Measurements from ENCODE around the gene SYNGR1. TPM values are rescaled to one million over a fixed set of nuclear protein-coding genes. Genes with fewer than 3 reads are reported as not detected.

Gene SYNGR1
- total and polyA plus RNA-seq, 2 donors (not counting 1 experiment from before 2014, with no cell fraction given): 9.4 to 31.9 TPM

DNA sequence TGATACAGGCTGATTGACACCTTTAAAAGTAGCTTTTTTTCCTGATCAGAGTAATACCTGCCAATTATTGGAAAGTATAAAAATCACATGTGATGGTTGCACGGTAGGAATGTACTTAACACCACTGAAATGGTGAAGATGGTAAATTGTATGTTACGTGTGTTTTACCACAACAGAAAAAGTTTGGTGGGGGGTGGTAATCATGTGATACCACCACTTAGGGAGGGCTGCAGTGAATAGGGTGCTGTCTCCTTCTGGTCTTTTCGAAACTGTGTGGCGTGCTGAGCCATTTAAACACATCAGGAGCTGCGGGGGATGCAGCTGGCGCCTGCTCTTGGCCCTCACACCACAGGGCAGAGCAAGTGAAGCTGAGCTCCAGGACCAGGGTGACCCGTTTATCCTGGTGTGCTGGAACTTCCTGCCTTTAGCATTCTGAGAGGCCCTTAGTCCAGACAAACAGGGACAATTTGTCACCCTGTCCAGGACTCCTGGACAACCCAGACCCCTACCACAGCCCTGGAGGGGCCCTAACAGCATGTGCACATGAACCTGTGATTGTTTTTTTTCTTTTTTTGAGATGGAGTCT is 2.6 kb downstream of the SYNGR1 start:
- TF ChIP-seq EZH2 (IDR thresholded peaks at IDR 0.05; ENCODE audit: borderline replicate concordance, insufficient read depth, low read depth, low read length, poor library complexity, severe bottlenecking): no peak
- no peak for TF ChIP-seq CTCF (IDR thresholded peaks at IDR 0.05)
- Mint-ChIP-seq H3K9me3 (ENCODE audit: insufficient read depth) (no peaks in the 10 kb centered on the region), H3K4me1 (peaks cover 35% of the 10 kb centered on the region), H3K27ac (peak overlapping the region; percentile 92), H3K27me3 (no peaks in the 10 kb centered on the region), H3K4me3 (peak overlapping the region; percentile 79)
- no peak overlapping the region for H2AFZ ChIP-seq (ENCODE audit: insufficient read depth, low read depth, low read length, poor library complexity, severe bottlenecking)
- H4K20me1 ChIP-seq (ENCODE audit: control insufficient read depth, insufficient read depth, low read length, poor library complexity, severe bottlenecking): peaks cover 9% of the 10 kb centered on the region
- no peaks in the 10 kb centered on the region for H3K27me3 ChIP-seq (replicated peaks in 1 of 4; ENCODE audit: control extremely low read depth in 1 of 4, control insufficient read depth in 3 of 4, insufficient read depth in 4 of 4, low read length in 3 of 4)
- ChIA-PET POLR2A (interaction anchor here (0.6 to 5.0 kb wide), 7 partner anchors 9 to 138 kb away, joined by 3 to 40 read pairs (median 6); partner anchors contain the start of genes RPL3 and TAB1), CTCF (interaction anchor here (0.9 to 2.2 kb wide), 12 partner anchors 10 to 177 kb away, joined by 3 to 21 read pairs (median 8); partner anchors contain the start of genes RPL3 and TAB1)
- 62% methylated on average over 7 of the region's 7 CpGs for WGBS (ENCODE audit: insufficient coverage)
- peak overlapping the region in 1 of 2 donors; percentile 26 for H3K27ac ChIP-seq (ENCODE audit: low read length in 2 of 2)
- peaks cover 31 to 37% of the 10 kb centered on the region in 2 donors for H3K4me1 ChIP-seq (ENCODE audit: control insufficient read depth in 2 of 2, insufficient read depth in 2 of 2, low read length in 2 of 2)
- no peak overlapping the region for H3K9ac ChIP-seq (ENCODE audit: low read length)
- peak overlapping the region; percentile 89 for H3K4me2 ChIP-seq (replicated peaks; ENCODE audit: low read depth, low read length, poor library complexity, severe bottlenecking)
- intact Hi-C loops (cut with micrococcal nuclease): loop anchor here (1.0 kb wide), 2 partner anchors 33 to 36 kb away; partner anchors contain the start of gene RPL3
- H3K9me3 ChIP-seq (ENCODE audit: control extremely low read depth in 1 of 3, control insufficient read depth in 2 of 3, insufficient read depth in 1 of 3, low read length in 2 of 3): no peaks in the 10 kb centered on the region
- ATAC-seq (ENCODE audit: low read depth) (no peak), DNase-seq (peak; percentile 11)
- peaks cover 22% of the 10 kb centered on the region for H3K79me2 ChIP-seq (ENCODE audit: control insufficient read depth, insufficient read depth, low read length)
- no peaks in the 10 kb centered on the region for H3K36me3 ChIP-seq (replicated peaks in 1 of 2; ENCODE audit: control extremely low read depth in 1 of 2, control insufficient read depth in 1 of 2, extremely low read depth in 1 of 2, insufficient read depth in 2 of 2, low read length in 1 of 2)
- no peak overlapping the region for H3K4me3 ChIP-seq (ENCODE audit: control extremely low read depth in 1 of 5, extremely low read depth in 1 of 5, insufficient read depth in 1 of 5, low read depth in 2 of 5, low read length in 4 of 5)

DNA sequence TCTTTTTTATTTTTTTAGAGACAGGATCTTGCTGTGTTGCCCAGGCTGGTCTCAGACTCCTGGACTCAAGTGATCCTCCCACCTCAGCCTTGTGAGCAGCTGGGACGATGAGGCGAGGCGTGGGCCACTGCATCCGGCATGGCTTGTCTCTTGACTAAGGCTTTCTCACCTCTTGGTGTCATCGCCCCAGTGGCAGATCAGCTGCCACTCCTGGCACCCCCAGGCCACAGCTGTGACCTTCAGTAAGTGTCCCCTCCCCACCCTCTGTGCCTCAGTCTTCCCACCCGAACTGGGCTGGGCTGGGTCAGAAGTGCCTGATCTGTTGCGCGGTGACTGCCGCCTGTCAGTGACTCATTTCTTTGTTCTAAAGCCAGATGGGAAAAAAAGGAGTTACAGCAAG is 3.6 kb downstream of the SYNGR1 start:
- Histone ChIP-seq H3K9me3 (ENCODE audit: control extremely low read depth in 1 of 3, control insufficient read depth in 2 of 3, insufficient read depth in 1 of 3, low read length in 2 of 3) (no peaks in the 10 kb centered on the region), H2AFZ (ENCODE audit: insufficient read depth, low read depth, low read length, poor library complexity, severe bottlenecking) (no peak overlapping the region), H3K27ac (ENCODE audit: low read length in 2 of 2) (no peak overlapping the region), H3K9ac (ENCODE audit: low read length) (no peak overlapping the region), H3K36me3 (replicated peaks in 1 of 2; ENCODE audit: control extremely low read depth in 1 of 2, control insufficient read depth in 1 of 2, extremely low read depth in 1 of 2, insufficient read depth in 2 of 2, low read length in 1 of 2) (no peaks in the 10 kb centered on the region), H3K4me3 (ENCODE audit: control extremely low read depth in 1 of 5, extremely low read depth in 1 of 5, insufficient read depth in 1 of 5, low read depth in 2 of 5, low read length in 4 of 5) (no peak overlapping the region), H3K79me2 (ENCODE audit: control insufficient read depth, insufficient read depth, low read length) (peaks cover 22% of the 10 kb centered on the region), H3K4me2 (replicated peaks; ENCODE audit: low read depth, low read length, poor library complexity, severe bottlenecking) (no peak overlapping the region), H4K20me1 (ENCODE audit: control insufficient read depth, insufficient read depth, low read length, poor library complexity, severe bottlenecking) (peaks cover 9% of the 10 kb centered on the region), H3K4me1 (ENCODE audit: control insufficient read depth in 2 of 2, insufficient read depth in 2 of 2, low read length in 2 of 2) (peaks cover 31 to 37% of the 10 kb centered on the region in 2 donors), H3K27me3 (replicated peaks in 1 of 4; ENCODE audit: control extremely low read depth in 1 of 4, control insufficient read depth in 3 of 4, insufficient read depth in 4 of 4, low read length in 3 of 4) (no peaks in the 10 kb centered on the region)
- peak overlapping the region; percentile 59 for H3K27ac Mint-ChIP-seq
- intact Hi-C loops (cut with micrococcal nuclease): no loop called here
- ChIA-PET CTCF (interaction anchor here (1.4 to 3.8 kb wide), 3 partner anchors 10 to 140 kb away, joined by 3 to 18 read pairs (median 8); partner anchors contain the start of gene TAB1), POLR2A (no interaction called here)
- 95% methylated on average over 7 of the region's 9 CpGs for WGBS (ENCODE audit: insufficient coverage)
- peaks cover 35% of the 10 kb centered on the region for H3K4me1 Mint-ChIP-seq
- no peak for ATAC-seq (ENCODE audit: low read depth)
- no peak for TF ChIP-seq EZH2 (IDR thresholded peaks at IDR 0.05; ENCODE audit: borderline replicate concordance, insufficient read depth, low read depth, low read length, poor library complexity, severe bottlenecking)
- no peak for TF ChIP-seq CTCF (IDR thresholded peaks at IDR 0.05)
- H3K9me3 Mint-ChIP-seq (ENCODE audit: insufficient read depth): no peaks in the 10 kb centered on the region
- H3K27me3 Mint-ChIP-seq: no peaks in the 10 kb centered on the region
- no peak overlapping the region for H3K4me3 Mint-ChIP-seq
- peak; percentile 7 for DNase-seq

Data from B cell (primary cell).